ENCODE results near the gene AQP12B. TPM values are rescaled to one million over a fixed set of nuclear protein-coding genes. Genes with fewer than 3 reads are reported as not detected.
A peak's percentile ranks its signal among the peaks of the same experiment; 100 is the strongest.
"Not testable (repeated sequence)": the region's sequence is repeated elsewhere in the genome, so short reads cannot be mapped to it uniquely, and the experiment has no call there.

The AQP12B gene
- total RNA-seq, 3 donors from 2014 or later (not counting 1 experiment from before 2014, with no cell fraction given): not detected

DNA sequence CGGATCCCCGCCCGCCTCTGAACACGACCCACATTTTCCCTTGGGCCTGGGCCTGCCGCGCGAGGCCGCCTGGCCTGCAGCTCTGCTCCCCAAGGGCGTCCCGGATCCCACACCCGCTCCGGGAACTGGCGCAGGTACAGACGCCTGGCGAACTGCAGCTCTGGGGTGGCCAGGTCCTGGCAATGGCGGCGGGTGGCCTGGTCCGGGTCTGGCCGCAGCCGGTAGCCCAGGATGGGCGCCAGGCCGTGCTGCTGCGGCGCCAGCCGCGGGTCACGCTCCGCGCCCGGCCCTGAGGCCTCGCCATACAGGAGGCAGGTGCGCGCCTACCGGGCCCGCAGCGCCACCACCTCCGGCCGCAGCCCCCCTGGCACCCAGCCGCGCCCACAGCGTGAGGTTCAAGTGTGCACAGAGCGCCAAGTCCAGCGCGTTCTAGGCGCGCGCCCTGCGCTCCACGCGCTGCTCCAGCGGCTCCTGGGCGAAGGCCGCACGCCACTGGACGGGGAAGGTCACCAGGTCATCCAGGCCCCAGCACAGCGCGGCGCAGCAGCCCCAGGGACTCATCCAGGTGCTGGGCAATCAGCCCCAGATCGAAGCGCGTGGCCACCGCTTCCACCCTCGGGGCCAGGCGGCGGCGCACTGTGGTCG lies 18.5 kb upstream of the AQP12B start:
- Histone ChIP-seq H3K4me1 (ENCODE audit: control insufficient read depth, insufficient read depth, low read length) (no peaks in the 10 kb centered on the region), H3K4me3 (ENCODE audit: low read length) (no peak overlapping the region), H3K27ac (ENCODE audit: low read length) (no peak overlapping the region), H3K36me3 (ENCODE audit: control insufficient read depth, insufficient read depth, low read length) (no peaks in the 10 kb centered on the region), H3K27me3 (ENCODE audit: control insufficient read depth, insufficient read depth, low read length) (peaks cover 2% of the 10 kb centered on the region), H3K9me3 (ENCODE audit: control insufficient read depth, insufficient read depth, low read length) (no peaks in the 10 kb centered on the region)
- Mint-ChIP-seq H3K4me1 (peaks cover 8 to 15% of the 10 kb centered on the region in 2 donors), H3K27me3 (ENCODE audit: low read depth in 2 of 2) (peaks cover 11 to 13% of the 10 kb centered on the region in 2 donors), H3K27ac (no peak overlapping the region), H3K36me3 (no peaks in the 10 kb centered on the region), H3K9me3 (no peaks in the 10 kb centered on the region), H3K4me3 (no peak overlapping the region)
- TF ChIP-seq, protein P1, sequence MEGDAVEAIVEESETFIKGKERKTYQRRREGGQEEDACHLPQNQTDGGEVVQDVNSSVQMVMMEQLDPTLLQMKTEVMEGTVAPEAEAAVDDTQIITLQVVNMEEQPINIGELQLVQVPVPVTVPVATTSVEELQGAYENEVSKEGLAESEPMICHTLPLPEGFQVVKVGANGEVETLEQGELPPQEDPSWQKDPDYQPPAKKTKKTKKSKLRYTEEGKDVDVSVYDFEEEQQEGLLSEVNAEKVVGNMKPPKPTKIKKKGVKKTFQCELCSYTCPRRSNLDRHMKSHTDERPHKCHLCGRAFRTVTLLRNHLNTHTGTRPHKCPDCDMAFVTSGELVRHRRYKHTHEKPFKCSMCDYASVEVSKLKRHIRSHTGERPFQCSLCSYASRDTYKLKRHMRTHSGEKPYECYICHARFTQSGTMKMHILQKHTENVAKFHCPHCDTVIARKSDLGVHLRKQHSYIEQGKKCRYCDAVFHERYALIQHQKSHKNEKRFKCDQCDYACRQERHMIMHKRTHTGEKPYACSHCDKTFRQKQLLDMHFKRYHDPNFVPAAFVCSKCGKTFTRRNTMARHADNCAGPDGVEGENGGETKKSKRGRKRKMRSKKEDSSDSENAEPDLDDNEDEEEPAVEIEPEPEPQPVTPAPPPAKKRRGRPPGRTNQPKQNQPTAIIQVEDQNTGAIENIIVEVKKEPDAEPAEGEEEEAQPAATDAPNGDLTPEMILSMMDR (IDR thresholded peaks at IDR 0.05): no peak
- ATAC-seq (peak in 1 of 3 donors; percentile 18), DNase-seq (no peak)
- intact Hi-C loops (cut with micrococcal nuclease): loop anchor here (10.0 kb wide), 1 partner anchor 186 kb away; no protein-coding TSS in a partner anchor
- WGBS (ENCODE audit: insufficient coverage): 88% methylated on average over 67 of the region's 67 CpGs

DNA sequence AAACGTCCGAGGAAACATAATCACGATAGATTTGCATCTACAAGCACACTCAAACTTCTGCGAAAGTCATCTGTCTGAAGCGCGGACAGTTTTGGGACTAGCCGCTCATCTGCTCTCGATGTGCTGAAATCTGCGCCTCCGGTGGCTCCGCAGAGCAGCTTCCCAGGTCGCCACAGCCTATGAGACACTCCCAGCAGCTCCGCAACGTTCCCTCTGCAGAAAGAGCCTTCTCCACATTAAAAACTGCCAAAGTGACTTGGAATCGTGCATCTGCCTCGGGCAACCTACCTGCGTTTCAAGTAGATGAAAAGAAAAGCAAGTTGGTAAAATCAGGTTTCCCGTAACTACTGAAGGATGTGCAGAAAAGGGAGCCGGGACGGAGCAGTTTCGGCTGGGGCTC lies 17.9 kb upstream of the AQP12B start:
- ATAC-seq; DNase-seq; H3K4me1 ChIP-seq (ENCODE audit: control insufficient read depth, insufficient read depth, low read length); H3K27me3 ChIP-seq (ENCODE audit: control insufficient read depth, insufficient read depth, low read length); H3K4me3 Mint-ChIP-seq; H3K27ac Mint-ChIP-seq; H3K36me3 Mint-ChIP-seq; H3K36me3 ChIP-seq (ENCODE audit: control insufficient read depth, insufficient read depth, low read length); H3K9me3 ChIP-seq (ENCODE audit: control insufficient read depth, insufficient read depth, low read length); H3K27ac ChIP-seq (ENCODE audit: low read length); H3K4me3 ChIP-seq (ENCODE audit: low read length); H3K9me3 Mint-ChIP-seq: not testable (repeated sequence)
- 87% methylated on average over 17 of the region's 21 CpGs for WGBS (ENCODE audit: insufficient coverage)
- H3K27me3 Mint-ChIP-seq (ENCODE audit: low read depth in 2 of 2): peaks cover 11 to 12% of the 10 kb centered on the region in 2 donors
- intact Hi-C loops (cut with micrococcal nuclease): loop anchor here (10.0 kb wide), 1 partner anchor 186 kb away; no protein-coding TSS in a partner anchor
- H3K4me1 Mint-ChIP-seq: peaks cover 7 to 14% of the 10 kb centered on the region in 2 donors

DNA sequence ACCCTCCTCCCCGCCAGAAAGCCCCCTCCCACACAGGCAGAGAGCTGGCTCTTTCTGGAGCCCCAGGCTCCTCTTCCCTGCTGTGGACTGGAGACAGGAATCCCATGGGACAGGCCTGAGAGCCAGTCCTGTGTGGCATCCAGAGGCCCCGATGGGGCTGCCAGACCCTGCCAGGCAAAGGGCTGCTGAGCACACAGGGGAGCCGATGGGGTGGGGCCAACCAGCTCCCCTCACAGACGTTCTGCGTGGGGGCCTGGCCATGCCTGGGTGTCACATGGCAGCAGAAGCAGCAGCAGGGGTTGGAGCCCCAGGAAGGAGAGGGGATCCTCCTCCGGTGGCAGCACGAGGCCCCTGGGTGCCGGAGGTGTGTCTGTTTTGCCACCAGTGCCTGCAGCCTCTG lies 17.1 kb upstream of the AQP12B start:
- H3K4me3 Mint-ChIP-seq; H3K27ac ChIP-seq (ENCODE audit: low read length); H3K4me3 ChIP-seq (ENCODE audit: low read length); DNase-seq; H3K36me3 ChIP-seq (ENCODE audit: control insufficient read depth, insufficient read depth, low read length); H3K27me3 ChIP-seq (ENCODE audit: control insufficient read depth, insufficient read depth, low read length); H3K9me3 Mint-ChIP-seq; H3K27ac Mint-ChIP-seq; H3K9me3 ChIP-seq (ENCODE audit: control insufficient read depth, insufficient read depth, low read length); H3K4me1 ChIP-seq (ENCODE audit: control insufficient read depth, insufficient read depth, low read length); ATAC-seq; H3K36me3 Mint-ChIP-seq; H3K27me3 Mint-ChIP-seq (ENCODE audit: low read depth in 2 of 2); H3K4me1 Mint-ChIP-seq: not testable (repeated sequence)
- intact Hi-C loops (cut with micrococcal nuclease): loop anchor here (10.0 kb wide), 1 partner anchor 185 kb away; no protein-coding TSS in a partner anchor
- 71% methylated on average over 6 of the region's 8 CpGs for WGBS (ENCODE audit: insufficient coverage)

DNA sequence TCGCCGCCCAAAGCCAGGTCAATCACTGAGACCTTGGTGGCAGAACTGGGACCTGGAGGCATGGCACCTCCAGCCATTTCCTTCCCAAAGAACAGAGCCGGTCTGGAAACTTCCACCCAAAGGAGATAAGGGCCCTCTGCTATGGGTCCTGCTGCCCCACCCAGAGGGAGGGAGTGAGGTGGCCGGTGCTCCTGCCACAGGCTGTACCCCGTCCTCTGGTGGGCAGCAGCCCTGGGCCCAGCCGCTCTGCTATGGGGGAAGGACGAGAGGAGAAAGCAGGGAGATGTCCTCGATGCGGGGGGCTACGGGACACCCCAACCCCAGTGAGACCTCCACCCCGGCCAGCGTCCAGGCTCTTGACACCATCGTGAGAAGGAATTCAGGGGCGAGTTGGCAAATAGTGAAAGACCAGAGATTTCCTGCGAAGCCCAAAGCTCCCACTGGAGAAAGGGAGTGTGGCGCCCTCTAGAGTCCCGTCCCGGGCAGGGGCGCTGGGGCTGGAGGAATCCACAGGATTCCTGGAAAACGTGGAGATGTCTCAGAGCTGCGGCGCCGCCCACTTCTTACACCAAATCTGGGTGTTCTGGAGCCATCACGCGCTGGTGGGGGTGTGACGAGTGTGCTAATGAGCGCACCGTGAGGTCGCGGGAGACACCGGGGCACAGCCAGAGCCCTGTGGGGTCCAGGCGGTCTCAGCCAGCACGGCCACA lies 16.3 kb upstream of the AQP12B start:
- H3K9me3 Mint-ChIP-seq; H3K27me3 Mint-ChIP-seq (ENCODE audit: low read depth in 2 of 2); intact Hi-C loops (cut with micrococcal nuclease); H3K9me3 ChIP-seq (ENCODE audit: control insufficient read depth, insufficient read depth, low read length); H3K27me3 ChIP-seq (ENCODE audit: control insufficient read depth, insufficient read depth, low read length); H3K27ac Mint-ChIP-seq; H3K36me3 ChIP-seq (ENCODE audit: control insufficient read depth, insufficient read depth, low read length); H3K4me3 Mint-ChIP-seq; H3K4me3 ChIP-seq (ENCODE audit: low read length); DNase-seq; H3K4me1 ChIP-seq (ENCODE audit: control insufficient read depth, insufficient read depth, low read length); H3K36me3 Mint-ChIP-seq; H3K4me1 Mint-ChIP-seq; H3K27ac ChIP-seq (ENCODE audit: low read length): not testable (repeated sequence)
- peak; percentile 8 to 41 (median 26) for ATAC-seq
- no CpG with 5 or more reads among the region's 33 CpGs for WGBS (ENCODE audit: insufficient coverage)

DNA sequence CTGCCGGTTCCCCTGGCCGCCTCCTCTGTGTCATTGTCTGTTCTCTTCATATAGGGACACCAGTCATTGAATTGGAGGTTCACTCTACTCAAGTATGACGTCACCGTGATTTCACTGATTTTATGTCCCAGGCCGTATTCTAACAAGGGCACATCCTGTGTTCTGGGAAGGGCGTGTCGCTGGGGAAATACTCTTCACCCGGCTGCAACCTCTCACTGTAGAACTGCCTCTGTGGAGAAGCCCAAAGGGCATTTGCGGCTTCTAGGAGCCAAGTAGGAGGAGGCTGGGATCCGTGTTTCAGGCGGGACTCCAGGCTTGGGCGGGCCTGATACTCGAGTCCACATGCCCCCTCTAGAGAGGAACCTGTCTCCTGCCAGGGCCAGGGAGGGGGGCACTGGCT lies 13.8 kb upstream of the AQP12B start:
- H3K36me3 ChIP-seq (ENCODE audit: control insufficient read depth, insufficient read depth, low read length); H3K4me3 ChIP-seq (ENCODE audit: low read length); H3K9me3 ChIP-seq (ENCODE audit: control insufficient read depth, insufficient read depth, low read length); intact Hi-C loops (cut with micrococcal nuclease); H3K27me3 Mint-ChIP-seq (ENCODE audit: low read depth in 2 of 2); H3K27me3 ChIP-seq (ENCODE audit: control insufficient read depth, insufficient read depth, low read length); ATAC-seq; H3K4me1 Mint-ChIP-seq; H3K4me1 ChIP-seq (ENCODE audit: control insufficient read depth, insufficient read depth, low read length); H3K36me3 Mint-ChIP-seq; DNase-seq; H3K9me3 Mint-ChIP-seq; H3K27ac ChIP-seq (ENCODE audit: low read length); H3K27ac Mint-ChIP-seq; H3K4me3 Mint-ChIP-seq: not testable (repeated sequence)
- WGBS (ENCODE audit: insufficient coverage): 92% methylated on average over 2 of the region's 13 CpGs

DNA sequence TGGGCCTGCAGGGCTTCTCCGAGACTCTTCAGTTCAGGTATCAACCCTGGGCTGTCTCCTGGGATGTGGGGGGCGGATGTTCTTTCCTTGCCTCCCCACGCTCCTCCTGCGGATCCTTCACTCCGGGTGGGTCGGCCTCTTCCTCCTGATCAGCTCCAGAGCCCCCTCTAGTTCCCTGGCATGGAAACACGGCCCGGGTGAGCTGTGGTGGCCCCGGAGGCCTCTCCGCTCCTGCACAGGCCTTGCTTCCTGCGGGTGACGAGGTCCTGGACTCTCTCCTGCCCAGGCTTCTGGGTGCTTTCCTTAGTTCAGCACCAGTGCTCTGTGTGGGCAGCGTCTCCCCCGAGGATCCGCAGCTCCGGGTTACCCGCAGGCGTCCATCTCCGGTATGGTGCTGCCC lies 12.9 kb upstream of the AQP12B start:
- not testable (repeated sequence) for H3K4me1 Mint-ChIP-seq
- WGBS (ENCODE audit: insufficient coverage): no CpG with 5 or more reads among the region's 19 CpGs

DNA sequence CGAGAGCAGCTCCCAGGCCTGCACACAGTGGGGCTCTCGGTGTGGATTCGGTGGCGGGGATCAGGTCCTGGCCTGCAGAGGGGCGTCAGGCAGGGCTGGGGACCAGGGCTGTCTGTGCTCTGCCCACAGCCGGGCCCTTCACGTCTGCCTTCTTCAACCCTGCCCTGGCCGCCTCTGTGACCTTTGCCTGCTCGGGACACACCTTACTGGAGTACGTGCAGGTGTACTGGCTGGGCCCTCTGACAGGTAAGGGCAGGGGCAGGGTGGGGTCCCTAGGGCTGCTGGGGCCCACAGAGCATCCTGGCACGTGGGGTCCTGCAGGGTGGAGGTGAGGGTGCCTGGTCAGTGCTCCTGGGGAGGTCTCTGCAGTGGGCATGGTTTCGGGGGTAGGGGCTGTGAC lies 11.6 kb upstream of the AQP12B start:
- H3K9me3 ChIP-seq (ENCODE audit: control insufficient read depth, insufficient read depth, low read length); ATAC-seq; intact Hi-C loops (cut with micrococcal nuclease); H3K27ac ChIP-seq (ENCODE audit: low read length); H3K4me3 ChIP-seq (ENCODE audit: low read length); H3K9me3 Mint-ChIP-seq; H3K4me1 Mint-ChIP-seq; DNase-seq; H3K4me3 Mint-ChIP-seq; H3K27me3 ChIP-seq (ENCODE audit: control insufficient read depth, insufficient read depth, low read length); H3K36me3 Mint-ChIP-seq; H3K27me3 Mint-ChIP-seq (ENCODE audit: low read depth in 2 of 2); H3K36me3 ChIP-seq (ENCODE audit: control insufficient read depth, insufficient read depth, low read length); H3K27ac Mint-ChIP-seq; H3K4me1 ChIP-seq (ENCODE audit: control insufficient read depth, insufficient read depth, low read length): not testable (repeated sequence)
- WGBS (ENCODE audit: insufficient coverage): no CpG with 5 or more reads among the region's 12 CpGs

More for the DNA sequence above, 12.9 kb upstream of the AQP12B start:
- H3K9me3 ChIP-seq (ENCODE audit: control insufficient read depth, insufficient read depth, low read length); H3K36me3 Mint-ChIP-seq; H3K4me3 ChIP-seq (ENCODE audit: low read length); H3K36me3 ChIP-seq (ENCODE audit: control insufficient read depth, insufficient read depth, low read length); DNase-seq; H3K27me3 Mint-ChIP-seq (ENCODE audit: low read depth in 2 of 2); intact Hi-C loops (cut with micrococcal nuclease); H3K4me3 Mint-ChIP-seq; ATAC-seq; H3K9me3 Mint-ChIP-seq; H3K27me3 ChIP-seq (ENCODE audit: control insufficient read depth, insufficient read depth, low read length); H3K4me1 ChIP-seq (ENCODE audit: control insufficient read depth, insufficient read depth, low read length); H3K27ac ChIP-seq (ENCODE audit: low read length); H3K27ac Mint-ChIP-seq: not testable (repeated sequence)

All from natural killer cell (primary cell).